GM13977 (cell line): Measurements from ENCODE around the gene L3MBTL4.

ENCODE experiments used
- DNase-seq: peaks from one replicate; pipeline ENCODE4 v3.0.0; 2012; ENCODE audit warnings: low spot score
- in situ Hi-C: fragments of 300-500 bp; cut with MboI; formaldehyde crosslinking; loops from one replicate; pipeline ENCODE4 v1.12.0; 2022; ENCODE audit warnings: low sequenced_read_pairs, low pct_unique_long_range_greater_than_20kb, mixed read lengths, inconsistent platforms; ENCODE audit not compliant: unreplicated experiment
- TF ChIP-seq, protein P1 (sequence below): IDR thresholded peaks from 2 replicates; pipeline ENCODE4 v1.5.1; 2012; ENCODE audit warnings: mild to moderate bottlenecking, control low read depth; ENCODE audit not compliant: insufficient read depth; ENCODE audit errors: extremely low read depth, missing control alignments

L3MBTL4 gene

DNA sequence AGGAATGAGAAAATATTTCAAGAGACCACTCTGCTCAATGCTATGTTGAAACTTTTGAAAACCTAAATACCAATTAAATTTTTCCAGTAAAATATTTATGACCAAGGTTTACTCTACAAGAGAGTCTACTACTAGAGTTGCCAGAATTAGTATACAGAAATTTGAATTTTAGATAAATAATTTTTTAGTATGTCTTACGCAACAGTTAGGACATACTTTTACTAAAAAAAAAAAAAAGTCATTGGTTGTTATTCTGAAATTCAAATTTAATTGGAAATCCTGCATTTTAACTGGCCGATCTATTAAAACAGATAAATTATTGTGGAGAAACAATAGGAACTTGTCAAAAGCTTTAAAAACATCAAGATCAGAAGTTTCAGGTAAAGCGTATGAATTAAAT lies 470.3 kb downstream of the L3MBTL4 start:
- TF ChIP-seq, protein P1, sequence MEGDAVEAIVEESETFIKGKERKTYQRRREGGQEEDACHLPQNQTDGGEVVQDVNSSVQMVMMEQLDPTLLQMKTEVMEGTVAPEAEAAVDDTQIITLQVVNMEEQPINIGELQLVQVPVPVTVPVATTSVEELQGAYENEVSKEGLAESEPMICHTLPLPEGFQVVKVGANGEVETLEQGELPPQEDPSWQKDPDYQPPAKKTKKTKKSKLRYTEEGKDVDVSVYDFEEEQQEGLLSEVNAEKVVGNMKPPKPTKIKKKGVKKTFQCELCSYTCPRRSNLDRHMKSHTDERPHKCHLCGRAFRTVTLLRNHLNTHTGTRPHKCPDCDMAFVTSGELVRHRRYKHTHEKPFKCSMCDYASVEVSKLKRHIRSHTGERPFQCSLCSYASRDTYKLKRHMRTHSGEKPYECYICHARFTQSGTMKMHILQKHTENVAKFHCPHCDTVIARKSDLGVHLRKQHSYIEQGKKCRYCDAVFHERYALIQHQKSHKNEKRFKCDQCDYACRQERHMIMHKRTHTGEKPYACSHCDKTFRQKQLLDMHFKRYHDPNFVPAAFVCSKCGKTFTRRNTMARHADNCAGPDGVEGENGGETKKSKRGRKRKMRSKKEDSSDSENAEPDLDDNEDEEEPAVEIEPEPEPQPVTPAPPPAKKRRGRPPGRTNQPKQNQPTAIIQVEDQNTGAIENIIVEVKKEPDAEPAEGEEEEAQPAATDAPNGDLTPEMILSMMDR, result no peak
- in situ Hi-C loops, result no loop called here
- no peak for DNase-seq

DNA sequence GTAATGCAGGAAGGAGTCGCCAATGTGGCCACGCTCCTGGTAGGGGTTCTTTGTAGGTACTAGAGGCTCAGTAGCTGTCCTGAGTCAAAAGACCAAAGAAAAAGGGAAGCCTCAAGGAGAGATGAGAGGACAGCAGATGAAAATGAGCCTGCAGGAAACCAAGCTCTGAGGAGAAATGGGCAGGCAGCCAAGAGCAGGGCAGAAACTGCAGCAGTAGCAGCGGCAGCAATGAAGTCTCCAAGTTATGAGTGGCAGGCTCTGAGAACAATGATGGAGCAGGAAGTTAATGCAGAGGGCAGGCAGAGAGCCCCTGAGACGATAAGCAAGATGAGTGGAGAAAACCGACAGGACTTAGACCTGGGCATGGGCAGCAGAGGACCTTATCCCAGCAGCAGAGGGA lies 471.2 kb downstream of the L3MBTL4 start:
- TF ChIP-seq, protein P1, result no peak
- in situ Hi-C loops, result no loop called here
- DNase-seq, result no peak

DNA sequence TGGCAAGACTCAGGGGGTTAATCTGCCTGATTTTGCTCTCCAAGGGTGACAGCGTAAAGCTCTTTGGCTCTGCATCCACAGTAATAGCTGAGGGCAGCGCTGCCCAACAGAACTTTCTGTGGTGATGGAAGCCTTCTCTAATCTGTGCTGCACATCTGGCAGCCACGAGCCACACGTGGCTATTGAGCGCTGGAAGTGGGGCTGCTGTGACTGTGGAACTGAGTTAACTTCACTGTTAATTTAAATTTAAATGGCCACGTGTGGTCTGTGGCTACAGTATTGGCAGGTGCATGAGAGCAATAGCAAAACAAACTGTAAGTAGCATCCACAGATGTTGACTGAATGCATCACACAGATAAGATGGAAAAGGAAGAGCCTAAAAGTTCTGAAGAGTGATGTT lies 472.1 kb downstream of the L3MBTL4 start:
- in situ Hi-C loops, result no loop called here
- no peak for DNase-seq
- TF ChIP-seq, protein P1, result no peak

DNA sequence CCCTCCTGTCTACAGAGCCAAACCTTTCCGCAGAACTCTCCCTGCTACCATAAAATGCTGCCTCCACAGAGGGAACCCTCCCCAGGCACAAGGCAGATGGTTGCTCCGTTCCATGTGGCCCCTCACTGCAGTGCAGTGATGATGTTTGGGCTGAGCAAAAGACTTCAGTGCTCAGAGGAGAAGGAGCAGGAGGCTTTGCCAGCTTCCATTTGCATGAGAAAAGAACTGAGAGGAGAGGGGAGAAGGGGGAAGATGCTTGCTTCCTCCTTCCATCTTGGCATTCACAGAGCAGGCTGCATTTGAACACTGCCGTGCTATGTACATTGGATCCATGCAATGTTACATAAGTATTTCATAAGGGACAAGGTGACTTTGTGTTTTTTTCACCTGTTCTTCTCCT lies 472.8 kb downstream of the L3MBTL4 start:
- in situ Hi-C loops, result no loop called here
- no peak for DNase-seq
- TF ChIP-seq, protein P1, result no peak

DNA sequence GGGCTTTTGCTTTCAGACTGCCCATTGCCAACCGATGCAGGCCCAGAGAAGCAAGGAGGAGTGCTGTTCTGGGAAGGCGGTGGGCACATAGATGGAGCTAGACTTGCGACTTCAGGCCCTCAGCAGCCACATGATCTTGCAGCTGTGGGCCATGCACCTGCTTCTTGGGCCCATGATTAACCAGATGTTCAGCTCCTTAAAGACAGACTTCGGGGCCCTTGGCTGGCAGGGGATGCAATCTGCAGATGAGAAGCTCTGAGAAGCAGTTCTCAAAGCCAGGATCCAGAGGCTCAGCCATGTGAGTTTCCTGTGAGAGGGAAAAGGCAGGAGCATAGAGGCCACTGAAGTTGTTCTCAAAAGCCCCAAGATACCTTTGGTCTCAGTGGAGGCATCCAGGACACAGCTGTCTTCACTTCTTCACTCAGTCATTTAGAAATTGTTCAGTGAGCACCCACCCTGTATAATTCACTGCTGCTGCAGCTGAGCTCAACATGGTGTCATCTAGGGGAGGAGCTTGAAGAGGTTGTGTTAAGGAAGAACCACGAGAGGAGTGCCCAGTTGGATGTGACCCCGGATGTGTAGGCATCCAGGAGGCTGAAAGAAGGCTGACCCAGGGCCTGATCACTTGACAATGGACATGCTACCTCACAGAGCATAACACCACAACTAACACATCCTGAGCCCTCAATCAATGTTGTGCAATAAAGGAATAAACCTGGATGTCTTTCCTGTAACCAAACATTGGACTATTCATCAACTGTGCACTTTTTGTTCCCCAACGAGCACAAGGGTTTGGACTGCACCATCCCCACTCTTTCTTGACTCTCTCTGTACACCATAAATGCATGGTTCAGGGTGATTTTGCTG lies 474.7 kb downstream of the L3MBTL4 start:
- no peak for DNase-seq
- TF ChIP-seq, protein P1, result no peak
- in situ Hi-C loops, result no loop called here

DNA sequence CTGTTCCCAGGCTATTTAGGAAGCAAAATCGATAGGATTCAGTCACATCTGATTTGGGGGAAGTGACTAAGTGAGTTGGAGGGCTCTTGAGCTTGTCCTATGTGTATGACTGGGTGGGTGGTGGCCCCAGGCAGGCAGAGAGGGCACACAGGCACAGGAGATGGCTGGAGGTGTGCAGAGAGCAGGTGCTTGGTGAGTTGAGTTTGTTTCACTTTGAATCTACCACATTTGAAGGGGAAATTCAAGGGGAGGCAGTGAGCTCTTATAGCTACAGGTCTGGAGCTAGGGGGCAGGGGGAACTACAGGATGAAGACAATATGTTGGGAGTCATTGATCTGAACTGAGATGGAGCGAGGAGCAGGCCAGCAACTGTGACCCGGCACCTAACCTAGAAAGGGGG lies 476.9 kb downstream of the L3MBTL4 start:
- no peak for DNase-seq
- TF ChIP-seq, protein P1, result no peak

More for the DNA sequence above, 476.9 kb downstream of the L3MBTL4 start:
- in situ Hi-C loops, result no loop called here
